ENCODE data around the gene GSDME.

The GSDME gene

GRCh38 chr7:24706211-24707170, 50.8 kb downstream of the GSDME start:
- DNase-seq (ENCODE audit: low read depth in 2 of 2, low spot score in 1 of 2), result no peak

GRCh38 chr7:24705461-24705954, 51.8 kb downstream of the GSDME start:
- DNase-seq (ENCODE audit: low read depth in 2 of 2, low spot score in 1 of 2), result no peak

DNA sequence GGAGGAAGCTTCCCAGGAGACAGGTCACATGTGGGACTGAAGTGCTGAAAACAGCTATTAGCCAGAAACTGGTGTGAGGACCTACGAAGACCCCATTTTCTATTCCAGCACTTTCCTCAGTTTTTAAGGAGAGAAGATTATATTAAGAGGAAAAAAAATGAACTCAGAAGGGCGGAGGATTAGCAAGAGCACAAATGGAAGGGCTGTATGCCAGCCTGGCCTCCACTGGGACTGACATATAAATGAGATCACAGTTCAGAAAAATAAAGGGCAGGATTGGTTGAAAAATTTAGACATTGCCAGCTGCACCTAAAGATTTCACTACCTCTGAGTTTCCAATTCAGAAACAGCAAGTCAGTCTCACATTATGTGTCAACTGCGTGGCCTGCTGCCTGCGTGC, 53.0 kb downstream of the GSDME start:
- DNase-seq (ENCODE audit: low read depth in 2 of 2, low spot score in 1 of 2), result no peak

DNA sequence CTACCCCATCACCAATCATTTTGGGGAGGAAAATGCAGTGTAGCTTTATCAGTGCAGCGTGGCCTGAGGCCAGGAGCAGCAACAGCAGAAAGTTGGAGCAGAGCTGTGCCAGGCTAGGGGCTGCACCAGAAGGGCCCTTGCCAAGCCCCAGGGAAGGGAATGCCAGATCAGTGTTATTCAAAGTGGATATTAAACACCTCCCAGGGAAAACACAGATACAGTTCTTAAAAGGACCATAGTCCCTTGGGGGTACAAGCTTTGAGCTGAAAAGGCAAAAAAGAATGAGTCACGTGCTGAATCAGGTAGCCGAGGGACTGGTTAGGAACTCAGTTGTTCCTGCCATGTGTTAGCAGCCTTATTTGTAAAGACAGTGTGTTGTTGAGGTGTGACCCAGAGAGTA, 54.0 kb downstream of the GSDME start:
- no peak for DNase-seq (ENCODE audit: low read depth in 2 of 2, low spot score in 1 of 2)

- no peak for DNase-seq (ENCODE audit: low read depth in 2 of 2, low spot score in 1 of 2)
Measured at GRCh38 chr7:24702755-24703154, 54.5 kb downstream of the GSDME start.

- DNase-seq (ENCODE audit: low read depth in 2 of 2, low spot score in 1 of 2), result no peak
Measured at GRCh38 chr7:24701261-24702235, 55.7 kb downstream of the GSDME start.

GRCh38 chr7:24700521-24701260, 56.6 kb downstream of the GSDME start:
- DNase-seq (ENCODE audit: low read depth in 2 of 2, low spot score in 1 of 2), result no peak

DNA sequence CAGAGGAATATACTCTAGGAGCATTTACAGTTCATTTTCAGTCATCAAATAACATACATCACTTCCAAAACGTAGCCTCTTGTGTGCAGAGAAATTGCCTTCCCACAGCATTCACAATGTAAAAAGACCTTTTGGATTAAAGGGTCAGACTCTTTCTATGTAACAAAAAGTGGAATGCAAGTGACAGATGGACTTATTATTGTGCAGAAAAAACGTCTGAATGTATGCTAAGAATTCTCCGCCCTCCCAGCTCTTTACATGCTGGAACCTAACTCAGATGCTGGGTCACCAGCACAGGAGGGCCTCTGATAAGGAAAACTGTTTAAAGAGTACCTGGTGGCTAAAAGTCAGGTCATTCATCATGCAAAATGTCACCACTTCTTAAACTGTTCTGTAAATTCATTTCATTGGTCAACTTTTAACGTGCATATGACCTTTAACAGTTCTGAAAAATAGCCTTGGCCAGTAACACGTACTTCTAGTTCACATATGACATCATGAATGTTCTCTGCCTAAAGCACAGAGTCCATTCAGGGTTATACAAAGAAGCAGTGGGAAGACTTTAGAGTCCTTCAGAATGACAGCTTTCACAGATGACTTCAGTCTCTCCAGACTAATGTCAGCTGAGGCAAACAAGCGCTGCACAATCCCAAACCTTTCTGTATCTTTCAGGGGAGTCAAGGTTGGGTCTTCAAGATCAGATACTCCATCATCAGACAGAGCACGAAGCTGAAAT, 58.6 kb downstream of the GSDME start:
- DNase-seq (ENCODE audit: low read depth in 2 of 2, low spot score in 1 of 2), result no peak

- DNase-seq (ENCODE audit: low read depth in 2 of 2, low spot score in 1 of 2), result no peak
Measured at GRCh38 chr7:24697416-24697815, 59.8 kb downstream of the GSDME start.

DNA sequence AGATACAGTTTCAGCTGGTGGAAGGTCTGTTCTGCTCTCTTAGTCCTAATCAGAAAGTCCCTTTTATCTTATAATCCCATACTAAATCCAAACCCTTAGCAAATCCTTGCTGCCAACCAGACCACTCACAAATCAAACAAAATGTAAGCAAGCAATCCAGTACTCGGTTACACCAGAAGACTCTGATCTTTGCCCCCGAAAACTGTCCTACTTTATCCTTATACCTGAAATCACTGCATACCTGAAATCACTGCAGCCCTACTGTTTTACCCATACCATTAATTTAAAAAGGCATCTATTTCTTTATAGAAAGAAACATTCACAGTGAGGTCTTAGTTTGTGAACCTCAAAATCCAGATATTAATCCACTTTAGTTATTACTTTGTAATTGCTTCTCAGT, 64.7 kb downstream of the GSDME start:
- DNase-seq (ENCODE audit: low read depth in 2 of 2, low spot score in 1 of 2), result no peak

DNA sequence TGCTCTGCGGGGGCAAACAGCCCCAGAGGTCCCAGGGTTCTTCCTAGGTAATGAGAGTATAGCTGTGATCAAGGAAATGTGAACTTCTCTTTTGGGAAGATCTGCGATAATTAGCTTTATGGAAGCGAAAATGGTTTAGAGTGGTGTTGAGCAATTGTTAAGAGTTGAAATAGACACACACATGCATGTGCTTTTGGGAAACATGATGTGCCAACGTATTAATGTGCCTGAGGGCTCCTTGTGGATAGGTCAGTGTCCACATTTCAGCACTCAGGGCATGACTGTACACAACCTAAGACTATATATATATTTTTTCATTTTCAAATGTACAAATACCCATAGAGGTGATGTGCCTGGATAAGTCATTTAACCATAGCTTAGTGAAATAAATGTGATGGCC, 67.0 kb downstream of the GSDME start:
- DNase-seq (ENCODE audit: low read depth in 2 of 2, low spot score in 1 of 2), result no peak

GRCh38 chr7:24685708-24686107, 71.6 kb downstream of the GSDME start:
- DNase-seq (ENCODE audit: low read depth in 2 of 2, low spot score in 1 of 2), result no peak

GRCh38 chr7:24670782-24671181, 86.5 kb downstream of the GSDME start:
- DNase-seq (ENCODE audit: low read depth in 2 of 2, low spot score in 1 of 2), result no peak

- DNase-seq (ENCODE audit: low read depth in 2 of 2, low spot score in 1 of 2), result no peak
Measured at GRCh38 chr7:24669971-24670591, 87.2 kb downstream of the GSDME start.

GRCh38 chr7:24668927-24669635, 88.2 kb downstream of the GSDME start:
- DNase-seq (ENCODE audit: low read depth in 2 of 2, low spot score in 1 of 2), result no peak

GRCh38 chr7:24665564-24666294, 91.5 kb downstream of the GSDME start:
- peak in 1 of 2 donors; percentile 9 for DNase-seq (ENCODE audit: low read depth in 2 of 2, low spot score in 1 of 2)

DNA sequence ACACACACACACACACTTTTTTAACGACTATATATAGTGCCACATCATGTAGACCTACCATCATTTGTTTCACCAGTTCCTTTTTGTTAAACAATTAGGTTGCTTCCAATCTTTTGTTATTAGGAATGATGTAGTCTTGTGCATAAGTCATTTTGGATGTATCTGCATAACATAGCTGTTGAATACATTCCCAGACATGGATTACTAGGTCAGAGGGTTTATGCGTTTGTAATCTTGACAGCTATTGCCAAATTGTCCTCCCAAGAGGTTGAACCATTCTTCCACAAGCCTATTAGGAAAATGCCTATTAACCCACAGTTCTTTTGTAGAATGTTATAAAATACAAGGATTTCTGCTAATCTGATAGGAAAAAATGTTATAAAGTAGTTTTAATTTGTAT, 96.7 kb downstream of the GSDME start:
- no peak for DNase-seq (ENCODE audit: low read depth in 2 of 2, low spot score in 1 of 2)

DNA sequence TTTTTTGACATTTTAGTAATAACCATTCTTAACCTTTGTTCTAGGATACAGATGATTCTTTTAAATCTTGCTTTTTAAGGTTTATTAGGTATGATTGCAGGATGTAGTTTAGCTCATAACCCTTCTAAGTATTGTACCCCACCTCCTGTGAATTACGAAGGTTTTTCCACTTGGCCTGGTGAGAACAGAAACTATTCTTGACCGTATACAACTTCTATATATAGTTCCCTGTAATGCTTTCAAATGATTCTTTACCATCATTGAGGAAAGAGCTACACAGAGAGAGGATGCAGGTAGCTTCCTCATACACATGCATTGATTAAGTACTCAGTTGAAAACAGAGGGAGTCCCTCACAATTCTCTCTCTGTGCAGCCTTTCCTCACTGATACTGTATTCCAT, 97.8 kb downstream of the GSDME start:
- no peak for DNase-seq (ENCODE audit: low read depth in 2 of 2, low spot score in 1 of 2)

All from stimulated activated CD8-positive, alpha-beta memory T cell treated with anti-CD3 and anti-CD28 coated beads, Interleukin-4, amount 100 ng/mL, for 1 hour (primary cell).